Right renal pelvis (tissue), 4 donors: Measurements from ENCODE around the gene CCDC106. TPM values are rescaled to one million over a fixed set of nuclear protein-coding genes. Genes with fewer than 3 reads are reported as not detected.

Experiments
- DNase-seq, 4 donors: peaks; one replicate each; pipeline ENCODE4 v3.0.0-alpha.2; 2013; ENCODE audit warnings: low read depth in 4 of 4, low spot score in 3 of 4, missing footprints in 1 of 4
- polyA plus RNA-seq, 4 donors: library from polyadenylated mRNA; unstranded; fragments of 120-200 nt; gene quantifications; one replicate each; pipeline ENCODE4 v1.2.1, GENCODE V29; 2013; ENCODE audit not compliant: insufficient read length in 4 of 4

Gene CCDC106
- polyA plus RNA-seq, 4 donors = 19.5 to 26.7 (median 21.3) TPM

- no peak for DNase-seq
Observed at GRCh38 chr19:55613930-55614710, 33.9 kb upstream of the CCDC106 start.

- DNase-seq = no peak
Observed at GRCh38 chr19:55614711-55615542, 33.1 kb upstream of the CCDC106 start.

- no peak for DNase-seq
Observed at GRCh38 chr19:55615543-55616394, 32.2 kb upstream of the CCDC106 start.

GRCh38 chr19:55616395-55616875 is 31.6 kb upstream of the CCDC106 start:
- no peak for DNase-seq

DNA sequence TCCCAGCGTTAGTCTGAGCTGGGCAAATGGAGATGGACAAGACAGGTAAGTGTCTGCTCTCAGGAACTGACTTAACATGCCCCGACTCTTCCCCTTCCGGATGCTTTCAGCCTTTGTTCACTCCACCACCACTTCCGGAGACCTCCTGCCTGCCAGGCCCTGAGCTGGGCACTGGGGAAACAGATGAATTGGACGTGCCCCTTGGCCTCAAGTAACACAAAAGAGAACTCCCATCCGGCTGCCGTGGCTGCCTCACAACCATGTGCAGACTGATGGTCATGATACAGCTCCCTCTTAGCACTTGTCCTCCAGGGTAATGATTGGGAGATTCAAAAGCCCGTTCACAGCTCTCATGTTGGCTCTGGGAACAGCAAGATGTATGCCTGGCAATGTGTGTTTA is 30.6 kb upstream of the CCDC106 start:
- no peak for DNase-seq

DNA sequence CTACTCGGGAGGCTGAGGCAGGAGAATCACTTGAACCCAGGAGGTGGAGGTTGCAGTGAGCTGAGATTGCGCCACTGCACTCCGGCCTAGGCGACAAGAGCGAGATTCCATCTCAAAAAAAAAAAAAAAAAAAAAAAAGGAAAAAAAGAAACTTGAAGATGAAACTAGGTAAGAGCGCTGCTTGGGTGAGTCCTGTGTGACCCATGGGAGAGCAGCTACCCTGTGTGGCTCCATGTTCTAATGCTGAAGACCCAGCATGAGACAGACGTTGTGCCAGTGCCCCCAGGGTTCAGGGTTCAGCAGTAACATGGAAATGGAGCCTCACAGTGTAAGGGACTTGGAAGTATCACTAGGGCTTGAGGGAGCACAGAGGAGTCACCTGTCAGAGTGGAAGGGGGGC is 29.6 kb upstream of the CCDC106 start:
- no peak for DNase-seq

DNA sequence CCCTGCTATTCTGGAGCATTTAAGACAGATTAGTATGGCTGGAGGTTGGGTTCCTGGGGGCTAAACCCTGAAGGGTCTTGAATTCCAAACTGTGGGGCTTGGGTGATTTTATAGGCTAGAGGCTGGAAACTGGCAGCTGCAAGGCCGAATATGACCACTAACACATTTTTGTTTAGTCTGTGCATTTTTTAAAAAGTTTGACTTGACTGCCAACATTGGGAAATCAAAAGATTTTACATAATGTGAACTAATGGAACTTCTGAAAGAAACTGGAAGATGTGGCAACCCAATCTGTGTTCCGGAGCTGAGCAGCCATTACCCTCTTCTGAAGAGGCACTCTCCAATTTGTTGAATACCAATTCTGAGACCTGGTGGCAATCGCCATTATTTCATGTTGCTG is 28.7 kb upstream of the CCDC106 start:
- no peak for DNase-seq

GRCh38 chr19:55620410-55621204 is 27.4 kb upstream of the CCDC106 start:
- DNase-seq = no peak

DNA sequence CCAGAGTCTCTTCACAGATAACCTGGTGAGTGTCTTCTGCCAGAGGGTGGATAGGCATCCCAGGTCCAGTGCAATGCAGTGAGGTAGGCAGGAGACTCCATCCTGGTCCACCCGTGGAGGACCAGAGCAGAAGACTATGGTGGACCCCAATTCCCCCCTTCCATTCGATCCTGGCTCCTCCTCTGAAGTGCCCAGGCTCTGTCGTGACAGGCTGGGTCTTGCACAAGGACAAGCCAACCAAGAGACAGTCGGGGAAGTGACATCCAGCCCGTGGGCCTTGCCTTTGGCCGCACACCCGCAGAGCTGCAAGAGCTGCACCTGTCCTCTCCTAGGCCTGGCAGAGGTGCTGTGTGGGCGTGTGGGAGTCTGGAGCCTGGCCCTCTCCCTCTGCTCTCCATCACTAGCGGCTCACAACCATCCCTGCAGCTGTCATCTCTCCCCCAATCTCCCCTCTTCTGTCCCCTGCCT is 26.8 kb upstream of the CCDC106 start:
- no peak for DNase-seq

GRCh38 chr19:55621673-55622231 is 26.3 kb upstream of the CCDC106 start:
- DNase-seq = no peak

DNA sequence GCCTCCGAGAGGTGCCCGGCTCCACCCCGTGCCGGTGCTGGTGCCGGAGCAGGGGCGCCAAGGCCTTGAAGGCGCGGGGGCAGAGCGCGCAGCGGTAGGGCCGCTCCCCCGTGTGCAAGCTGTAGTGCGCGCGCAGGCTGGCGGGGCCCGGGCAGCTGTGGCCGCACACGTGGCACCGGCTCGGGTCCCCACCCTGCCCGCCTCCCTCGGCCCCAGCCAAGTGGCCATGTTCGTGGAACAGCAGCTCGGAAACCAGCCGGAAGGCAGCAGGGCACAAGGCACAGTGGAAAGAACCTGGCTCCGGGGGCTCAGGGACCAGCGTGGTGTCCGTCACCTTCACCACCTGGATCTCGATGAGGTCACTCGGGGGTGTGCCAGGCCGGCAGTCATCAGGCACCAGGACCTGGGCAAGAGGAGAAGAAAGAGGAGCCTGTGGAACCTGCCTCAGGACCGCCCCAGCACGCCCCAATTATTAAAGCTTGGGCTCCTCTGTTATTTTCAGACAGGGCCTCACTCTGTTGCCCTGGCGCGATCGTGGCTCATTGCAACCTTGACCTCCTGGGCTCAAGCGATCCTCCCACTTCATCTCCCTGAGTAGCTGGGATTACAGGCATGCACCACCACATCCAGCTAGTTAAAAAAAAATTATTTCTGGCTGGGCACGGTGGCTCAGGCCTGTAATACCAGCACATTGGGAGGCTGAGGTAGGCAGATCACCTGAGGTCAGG is 25.6 kb upstream of the CCDC106 start:
- DNase-seq = no peak

- DNase-seq = no peak
Observed at GRCh38 chr19:55623130-55623529, 24.9 kb upstream of the CCDC106 start.

DNA sequence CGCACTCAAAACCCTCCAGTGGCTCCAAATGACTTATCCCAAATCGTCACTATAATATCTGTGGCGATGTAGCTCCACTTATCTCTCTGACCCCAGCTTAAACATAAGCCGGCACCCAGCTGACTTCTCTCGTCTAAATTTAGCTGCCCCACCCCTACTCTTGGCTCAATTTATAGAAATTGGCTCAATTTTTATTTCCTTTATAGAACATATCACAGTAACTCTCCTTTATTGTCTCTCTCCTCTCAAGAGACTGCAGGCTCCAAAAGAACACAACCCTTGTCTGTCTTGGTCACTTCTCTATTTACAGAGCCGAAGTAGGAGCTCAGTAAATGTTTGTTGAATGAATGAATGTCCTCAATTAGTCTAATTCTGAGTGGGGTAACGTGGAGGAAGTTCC is 24.5 kb upstream of the CCDC106 start:
- no peak for DNase-seq

DNA sequence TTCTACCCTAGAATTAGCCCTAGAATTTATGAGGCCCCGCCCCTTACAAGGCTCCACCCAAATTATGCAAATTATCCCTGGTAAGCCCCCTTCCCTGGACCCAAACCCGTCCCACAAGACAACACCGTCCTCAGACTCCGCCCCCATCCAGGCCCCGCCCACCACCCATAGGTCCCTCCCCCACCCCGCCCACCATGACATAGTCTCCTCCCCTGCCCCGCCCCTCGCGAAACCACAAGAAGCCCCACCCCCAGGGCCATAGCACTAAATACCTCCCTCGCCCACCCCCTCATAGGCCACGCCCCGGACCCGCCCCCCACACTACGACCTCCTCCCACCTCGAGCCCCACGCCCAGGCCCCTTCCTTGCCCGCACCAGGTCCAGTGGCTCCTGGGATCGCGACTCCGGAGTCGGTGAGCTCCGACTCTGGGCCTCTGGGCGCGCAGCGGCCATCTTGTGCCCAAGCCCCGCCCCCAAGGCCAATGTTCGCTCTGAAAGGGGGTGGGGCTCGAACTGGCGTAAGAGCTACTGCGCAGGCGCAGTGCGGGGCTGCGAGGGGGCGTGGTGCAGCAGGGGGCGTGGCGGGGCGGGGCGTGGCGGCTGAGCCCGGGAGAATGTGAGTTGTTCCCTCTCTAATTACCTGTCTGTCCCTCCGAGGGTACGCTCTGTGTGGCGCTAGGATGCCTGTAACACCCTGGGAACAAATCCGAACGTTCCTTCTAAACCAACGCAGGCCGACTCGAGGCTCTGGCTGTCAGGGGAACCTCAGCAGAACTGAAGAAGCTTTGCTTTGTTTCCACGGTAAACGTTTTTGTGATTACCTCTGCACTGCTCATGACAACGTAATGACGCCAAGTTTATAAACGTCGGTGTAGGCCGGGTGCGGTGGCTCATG is 23.7 kb upstream of the CCDC106 start, which contains the start of gene ZNF784:
TSS of gene ZNF784 (minus strand) at position 458 of the 895 bp plus-strand sequence. CDS start at position 453, 5 bp downstream.
- peak; percentile 88 to 96 (median 90) for DNase-seq

GRCh38 chr19:55625004-55625326 is 23.0 kb upstream of the CCDC106 start:
- DNase-seq = no peak

DNA sequence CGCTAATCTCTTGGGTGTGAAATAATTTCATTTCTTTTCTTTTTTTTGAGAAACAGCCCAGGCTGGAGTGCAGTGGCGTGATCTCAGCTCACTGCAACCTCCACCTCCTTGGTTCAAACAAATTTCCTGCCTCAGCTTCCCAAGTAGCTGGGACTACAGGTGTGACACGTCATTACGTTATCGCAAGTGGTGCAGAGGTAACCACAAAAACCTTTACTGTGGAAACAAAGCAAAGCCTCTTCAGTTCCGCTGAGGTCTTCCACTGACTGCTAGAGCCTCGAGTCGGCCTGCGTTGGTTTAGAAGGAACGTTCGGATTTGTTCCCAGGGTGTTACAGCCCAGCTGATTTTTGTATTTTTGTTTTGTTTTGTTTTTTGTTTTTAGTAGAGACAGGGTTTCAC is 21.7 kb upstream of the CCDC106 start:
- DNase-seq = no peak

DNA sequence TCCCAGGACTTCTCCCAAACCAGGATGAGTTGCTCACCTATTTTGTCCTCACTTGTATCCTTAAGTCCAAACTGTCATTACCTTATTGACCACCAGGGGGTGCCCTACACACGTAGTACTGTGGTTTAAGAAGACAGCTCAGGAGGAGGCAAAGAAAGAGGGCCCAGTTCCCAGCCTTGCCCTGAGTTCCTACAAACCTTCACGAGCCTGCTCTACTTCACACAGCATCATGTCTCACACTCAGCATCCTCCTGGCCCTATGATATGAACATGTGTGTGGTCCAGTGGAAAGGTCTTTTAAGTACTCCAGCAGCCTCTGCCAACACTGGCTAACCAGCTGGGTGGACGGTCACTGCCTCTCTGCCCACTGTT is 15.6 kb upstream of the CCDC106 start:
- peak; percentile 81 to 91 (median 88) for DNase-seq

- DNase-seq = no peak
Observed at GRCh38 chr19:55633861-55634260, 14.2 kb upstream of the CCDC106 start.
